ENCODE measurements around the gene TBPL1. TPM values are rescaled to one million over a fixed set of nuclear protein-coding genes. Genes with fewer than 3 reads are reported as not detected.

TBPL1 gene
- total and polyA plus RNA-seq, 9 of the 15 experiments (the other 6 are each of a cell fraction or from before 2014, with no cell fraction given) = 78.1 to 152 (median 107) TPM

DNA sequence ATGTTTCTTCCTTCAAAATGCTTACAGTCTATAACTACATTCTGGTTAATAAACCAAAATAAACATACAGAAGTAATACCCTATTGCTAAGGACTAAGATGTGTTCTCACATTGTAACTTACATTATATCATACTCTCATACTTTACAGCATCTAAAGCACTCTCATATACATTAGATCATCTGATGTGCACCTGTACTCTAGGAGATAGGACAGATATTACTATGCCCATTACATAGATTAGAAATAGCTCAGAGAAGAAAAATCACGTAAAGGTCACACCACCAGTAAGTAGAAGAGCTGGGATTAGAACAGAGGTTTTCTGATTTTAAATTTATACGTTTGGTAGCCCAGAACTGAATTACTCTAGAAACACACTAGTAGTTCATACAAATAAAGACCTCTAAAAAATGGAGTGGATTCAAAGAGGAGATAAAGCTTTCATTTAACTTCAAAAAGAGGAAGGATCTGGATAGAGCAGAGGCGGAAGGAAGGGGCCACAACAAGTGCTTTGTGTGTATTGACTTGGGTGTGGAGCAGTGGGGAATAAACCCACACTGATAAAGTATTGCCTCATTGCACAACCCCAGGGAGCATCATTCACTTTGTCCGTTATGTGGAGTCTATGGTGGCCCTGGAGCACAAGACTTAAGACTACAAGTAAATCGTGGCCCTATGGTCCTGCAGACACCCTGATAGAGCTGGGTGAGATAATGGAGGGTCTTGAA is 68.5 kb downstream of the TBPL1 start:
- in situ Hi-C loops (cut with MboI) (no loop called here), intact Hi-C loops (cut with micrococcal nuclease) (no loop called here)
- Histone ChIP-seq H3K4me2 (ENCODE audit: insufficient read depth, low read length) (no peak overlapping the region), H3K27me3 (ENCODE audit: control insufficient read depth in 2 of 2, insufficient read depth in 2 of 2, low read length in 2 of 2) (no peaks in the 10 kb centered on the region), H3K9me3 (replicated peaks; ENCODE audit: control insufficient read depth, insufficient read depth, low read depth, low read length) (no peaks in the 10 kb centered on the region), H3K9me1 (ENCODE audit: control insufficient read depth, insufficient read depth, low read length) (no peaks in the 10 kb centered on the region), H4K20me1 (replicated peaks; ENCODE audit: control insufficient read depth, insufficient read depth, low read length) (no peaks in the 10 kb centered on the region), H3K27ac (ENCODE audit: extremely low read depth, low read depth, low read length) (no peak overlapping the region), H3K36me3 (ENCODE audit: control insufficient read depth, insufficient read depth, low read length) (no peaks in the 10 kb centered on the region), H3K4me1 (replicated peaks in 1 of 2; ENCODE audit: control insufficient read depth in 2 of 2, insufficient read depth in 2 of 2, low read length in 2 of 2) (peaks cover 4 to 26% of the 10 kb centered on the region in 2 experiments), H3K4me3 (no peak overlapping the region), H3K9ac (ENCODE audit: insufficient read depth in 1 of 2, low read depth in 2 of 2, low read length in 2 of 2) (no peak overlapping the region), H2AFZ (ENCODE audit: low read depth, low read length) (no peak overlapping the region), H3K79me2 (ENCODE audit: control insufficient read depth, insufficient read depth, low read length) (no peaks in the 10 kb centered on the region)
- peak in 2 of 4 experiments; percentile 24 to 29 for DNase-seq (ENCODE audit: extremely low read depth in 1 of 4, low spot score in 3 of 4)
- no TSS peak for BruUV-seq (replicated peaks)
- ChIA-PET CTCF (ENCODE audit: low intra/inter-chr PET ratio) (no interaction called here), POLR2A (interaction anchor here (1.1 kb wide), 1 partner anchor 14 kb away, joined by 4 read pairs; no protein-coding TSS in a partner anchor)
- ATAC-seq = peak; percentile 41
- FAIRE-seq = no peak
- WGBS (ENCODE audit: insufficient coverage, low coverage, missing lambda C conversion rate) = 4% methylated on average over 5 of the region's 5 CpGs
- TF ChIP-seq FOSL1 (tag; conservative IDR thresholded peaks at IDR 0.05) (no peak), PHF21A (IDR thresholded peaks at IDR 0.05; ENCODE audit: borderline replicate concordance, low read depth) (no peak), ETV6 (IDR thresholded peaks at IDR 0.05; ENCODE audit: borderline replicate concordance in 1 of 2, low read depth in 2 of 2, low read length in 1 of 2) (peak in 1 of 2 experiments; percentile 62; a peak in 1 of 4 replicates), ETV6 (CRISPR knock-in tag; IDR thresholded peaks at IDR 0.05; ENCODE audit: borderline replicate concordance) (no peak), EP300 (IDR thresholded peaks at IDR 0.05; ENCODE audit: low read length) (peak; percentile 71), KDM5B (IDR thresholded peaks at IDR 0.05; ENCODE audit: insufficient replicate concordance, low read depth, low read length) (no peak), BRCA1 (IDR thresholded peaks at IDR 0.05) (no peak), BRCA1 (CRISPR knock-in tag; IDR thresholded peaks at IDR 0.05) (no peak), STAT6 (CRISPR knock-in tag; IDR thresholded peaks at IDR 0.05) (no peak), RNF2 (IDR thresholded peaks at IDR 0.05) (peak; percentile 35; the same call in 1 of the 2 replicates), CBFA2T3 (IDR thresholded peaks at IDR 0.05) (peak; percentile 21; the same call in 1 of the 2 replicates)
- TF ChIP-seq, protein P1, sequence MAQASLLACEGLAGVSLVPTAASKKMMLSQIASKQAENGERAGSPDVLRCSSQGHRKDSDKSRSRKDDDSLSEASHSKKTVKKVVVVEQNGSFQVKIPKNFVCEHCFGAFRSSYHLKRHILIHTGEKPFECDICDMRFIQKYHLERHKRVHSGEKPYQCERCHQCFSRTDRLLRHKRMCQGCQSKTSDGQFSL (CRISPR knock-in tag; IDR thresholded peaks at IDR 0.05) = no peak
- TF ChIP-seq, protein P1 (tag; IDR thresholded peaks at IDR 0.05) = no peak
- TF ChIP-seq, protein P2, sequence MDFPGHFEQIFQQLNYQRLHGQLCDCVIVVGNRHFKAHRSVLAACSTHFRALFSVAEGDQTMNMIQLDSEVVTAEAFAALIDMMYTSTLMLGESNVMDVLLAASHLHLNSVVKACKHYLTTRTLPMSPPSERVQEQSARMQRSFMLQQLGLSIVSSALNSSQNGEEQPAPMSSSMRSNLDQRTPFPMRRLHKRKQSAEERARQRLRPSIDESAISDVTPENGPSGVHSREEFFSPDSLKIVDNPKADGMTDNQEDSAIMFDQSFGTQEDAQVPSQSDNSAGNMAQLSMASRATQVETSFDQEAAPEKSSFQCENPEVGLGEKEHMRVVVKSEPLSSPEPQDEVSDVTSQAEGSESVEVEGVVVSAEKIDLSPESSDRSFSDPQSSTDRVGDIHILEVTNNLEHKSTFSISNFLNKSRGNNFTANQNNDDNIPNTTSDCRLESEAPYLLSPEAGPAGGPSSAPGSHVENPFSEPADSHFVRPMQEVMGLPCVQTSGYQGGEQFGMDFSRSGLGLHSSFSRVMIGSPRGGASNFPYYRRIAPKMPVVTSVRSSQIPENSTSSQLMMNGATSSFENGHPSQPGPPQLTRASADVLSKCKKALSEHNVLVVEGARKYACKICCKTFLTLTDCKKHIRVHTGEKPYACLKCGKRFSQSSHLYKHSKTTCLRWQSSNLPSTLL (IDR thresholded peaks at IDR 0.05) = no peak
- TF ChIP-seq, protein P3, sequence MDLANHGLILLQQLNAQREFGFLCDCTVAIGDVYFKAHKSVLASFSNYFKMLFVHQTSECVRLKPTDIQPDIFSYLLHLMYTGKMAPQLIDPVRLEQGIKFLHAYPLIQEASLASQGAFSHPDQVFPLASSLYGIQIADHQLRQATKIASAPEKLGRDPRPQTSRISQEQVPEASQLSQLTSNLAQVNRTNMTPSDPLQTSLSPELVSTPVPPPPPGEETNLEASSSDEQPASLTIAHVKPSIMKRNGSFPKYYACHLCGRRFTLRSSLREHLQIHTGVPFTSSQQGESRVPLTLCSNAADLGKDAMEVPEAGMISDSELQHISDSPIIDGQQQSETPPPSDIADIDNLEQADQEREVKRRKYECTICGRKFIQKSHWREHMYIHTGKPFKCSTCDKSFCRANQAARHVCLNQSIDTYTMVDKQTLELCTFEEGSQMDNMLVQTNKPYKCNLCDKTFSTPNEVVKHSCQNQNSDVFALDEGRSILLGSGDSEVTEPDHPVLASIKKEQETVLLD (IDR thresholded peaks at IDR 0.05) = no peak

Data from K562 (cell line).